GM11168 (cell line): ENCODE data around the gene F9.

Experiments used
- in situ Hi-C: fragments of 300-500 bp; cut with MboI; formaldehyde crosslinking; loops from one replicate; pipeline ENCODE4 v1.12.0; 2022; ENCODE audit warnings: low sequenced_read_pairs; ENCODE audit not compliant: unreplicated experiment

Gene F9

GRCh38 chrX:139585613-139586012 lies 55.1 kb downstream of the F9 start:
- in situ Hi-C loops = no loop called here

GRCh38 chrX:139596068-139596467 lies 65.5 kb downstream of the F9 start:
- in situ Hi-C loops = no loop called here

GRCh38 chrX:139600105-139600504 lies 69.6 kb downstream of the F9 start:
- in situ Hi-C loops = no loop called here
